Cardiac muscle cell (in vitro differentiated cells and primary cell): ENCODE data around the gene POFUT2. TPM values are rescaled to one million over a fixed set of nuclear protein-coding genes. Genes with fewer than 3 reads are reported as not detected.

ENCODE experiments used
- DNase-seq, 2 donors: peaks; one replicate each; pipeline versions ENCODE4 v3.0.0 to v3.0.0-alpha.2; 2010 to 2017; ENCODE audit warnings: low read depth in 1 of 2, low spot score in 1 of 2
- H3K27ac ChIP-seq: fragments of 200-600 bp; sonication (generic); 2 replicates; pipeline ENCODE4 v1.5.1; 2016
- H3K27me3 ChIP-seq: fragments of 200-600 bp; sonication (generic); 2 replicates; pipeline ENCODE4 v1.6.0; 2016; ENCODE audit warnings: control low read depth
- H3K36me3 ChIP-seq: fragments of 200-600 bp; sonication (generic); 2 replicates; pipeline ENCODE4 v1.5.1; 2016; ENCODE audit warnings: control low read depth
- H3K4me1 ChIP-seq: fragments of 200-600 bp; sonication (generic); 2 replicates; pipeline ENCODE4 v1.8.1; 2017; ENCODE audit warnings: low read depth, mild to moderate bottlenecking, mixed run types
- H3K4me3 ChIP-seq: fragments of 200-600 bp; sonication (generic); 2 replicates; pipeline ENCODE4 v1.5.1; 2016; ENCODE audit warnings: mild to moderate bottlenecking
- H3K9me3 ChIP-seq: fragments of 200-600 bp; sonication (generic); 2 replicates; pipeline ENCODE4 v1.5.1; 2017; ENCODE audit warnings: low read depth, mild to moderate bottlenecking, control low read depth
- CTCF ChIP-seq: IDR thresholded peaks from 2 replicates; pipeline ENCODE4 v1.5.1; 2012; ENCODE audit warnings: low read depth, mild to moderate bottlenecking, low read length
- polyA plus RNA-seq: library from polyadenylated mRNA; unstranded; fragments of >200 nt; fragmentation: Nextera tagmentation; extraction: Ambion mirVana; gene quantifications from 2 replicates; pipeline ENCODE4 v1.2.1, GENCODE V29; 2016
- total RNA-seq: library from RNA; depleted of rRNA; stranded (reverse); fragments of >200 nt; gene quantifications from 2 replicates; pipeline ENCODE4 v1.2.3, GENCODE V29; 2016

Gene POFUT2
- total and polyA plus RNA-seq, 2 experiments from 2014 or later, result 46.1 to 46.8 TPM

- TF ChIP-seq CTCF, result no peak
- Histone ChIP-seq H3K4me3 (no peak overlapping the region), H3K27ac (no peak overlapping the region), H3K36me3 (no peaks in the 10 kb centered on the region), H3K4me1 (peaks cover 2% of the 10 kb centered on the region), H3K9me3 (no peaks in the 10 kb centered on the region), H3K27me3 (no peaks in the 10 kb centered on the region)
- no peak for DNase-seq
Measured at GRCh38 chr21:45313682-45314081, 26.0 kb upstream of the POFUT2 start.

GRCh38 chr21:45313015-45313414 lies 25.3 kb upstream of the POFUT2 start:
- Histone ChIP-seq H3K27me3 (no peaks in the 10 kb centered on the region), H3K36me3 (no peaks in the 10 kb centered on the region), H3K4me1 (no peaks in the 10 kb centered on the region), H3K27ac (no peak overlapping the region), H3K9me3 (no peaks in the 10 kb centered on the region), H3K4me3 (no peak overlapping the region)
- TF ChIP-seq CTCF, result no peak
- DNase-seq, result no peak

GRCh38 chr21:45312296-45312695 lies 24.6 kb upstream of the POFUT2 start:
- H3K36me3 ChIP-seq, result no peaks in the 10 kb centered on the region
- H3K27me3 ChIP-seq, result no peaks in the 10 kb centered on the region
- no peak overlapping the region for H3K4me3 ChIP-seq
- H3K27ac ChIP-seq, result no peak overlapping the region
- no peak for DNase-seq
- H3K4me1 ChIP-seq, result no peaks in the 10 kb centered on the region
- no peaks in the 10 kb centered on the region for H3K9me3 ChIP-seq
- TF ChIP-seq CTCF, result no peak

GRCh38 chr21:45310459-45310858 lies 22.8 kb upstream of the POFUT2 start:
- DNase-seq, result no peak
- Histone ChIP-seq H3K36me3 (no peaks in the 10 kb centered on the region), H3K27ac (no peak overlapping the region), H3K9me3 (no peaks in the 10 kb centered on the region), H3K4me3 (no peak overlapping the region), H3K27me3 (no peaks in the 10 kb centered on the region), H3K4me1 (no peaks in the 10 kb centered on the region)
- no peak for TF ChIP-seq CTCF

GRCh38 chr21:45309987-45310381 lies 22.3 kb upstream of the POFUT2 start:
- Histone ChIP-seq H3K27me3 (no peaks in the 10 kb centered on the region), H3K4me1 (no peaks in the 10 kb centered on the region), H3K9me3 (no peaks in the 10 kb centered on the region), H3K4me3 (no peak overlapping the region), H3K27ac (no peak overlapping the region), H3K36me3 (no peaks in the 10 kb centered on the region)
- DNase-seq, result no peak
- no peak for TF ChIP-seq CTCF
